HCT116 (cell line): ENCODE measurements around the gene NGFR. TPM values are rescaled to one million over a fixed set of nuclear protein-coding genes. Genes with fewer than 3 reads are reported as not detected.

Experiments
- ATAC-seq: fragments of 200-7000 bp; cut with Tn5 transposase; 2 replicates; pipeline ENCODE4 v1.9.1; 2020; ENCODE audit warnings: mild to moderate bottlenecking, moderate library complexity
- BruUV-seq: library from RNA; stranded (reverse); fragments of 400-500 nt; replicated peaks from 2 replicates; lab custom pipeline; 2021; lab: Mats Ljungman, UMichigan
- CTCF ChIA-PET: fragments of 300-600 bp; sonication (Branson Sonifier 250); formaldehyde crosslinking; loops from one replicate; lab custom pipeline; 2021; ENCODE audit warnings: antibody characterized with exemption; lab: Charles Lee
- POLR2A ChIA-PET: fragments of 300-600, 350-600 bp; sonication (Branson Sonifier 250); formaldehyde crosslinking; loops from one replicate; lab custom pipeline; 2021; ENCODE audit warnings: antibody characterized with exemption; lab: Charles Lee
- RAD21 ChIA-PET, 2 experiments: fragments of 300-600 bp; sonication (Branson Sonifier 250); formaldehyde crosslinking; loops; one replicate each; lab custom pipeline; 2023; ENCODE audit warnings: low total read pairs in 2 of 2; ENCODE audit not compliant: uncharacterized antibody in 2 of 2, unreplicated experiment in 2 of 2, low non-redundant PET in 1 of 2; lab: Charles Lee
- DNase-seq: peaks from one replicate; pipeline ENCODE4 v3.0.0-alpha.2; 2010; ENCODE audit warnings: low read depth, low spot score
- H2AFZ ChIP-seq: fragments of 200-600 bp; shearing (Covaris generic), sonication (generic); 2 replicates; pipeline ENCODE4 v1.6.1; 2017; ENCODE audit warnings: low read depth, mixed run types, mixed read lengths, antibody characterized with exemption, low read length; ENCODE audit not compliant: poor library complexity, severe bottlenecking
- H3K27ac ChIP-seq: 2 replicates; pipeline ENCODE4 v1.5.1; 2012; ENCODE audit warnings: low read depth, low read length
- H3K27me3 ChIP-seq: fragments of 200-600 bp; sonication (generic); 2 replicates; pipeline ENCODE4 v1.6.1; 2016; ENCODE audit warnings: mixed run types, low read length, mixed read lengths; ENCODE audit not compliant: insufficient read depth
- H3K36me3 ChIP-seq, 2 experiments: fragments of 200-500 bp in 1 of 2; fragments of 200-600 bp in 1 of 2; sonication (Bioruptor generic) in 1 of 2; sonication (generic) in 1 of 2; 2 replicates each; pipeline versions ENCODE4 v1.5.1 to v1.6.1; 2014 to 2016; ENCODE audit warnings: low read length in 2 of 2, inconsistent platforms in 1 of 2, mixed read lengths in 1 of 2, mixed run types in 1 of 2; ENCODE audit not compliant: insufficient read depth in 2 of 2, control insufficient read depth in 1 of 2
- H3K4me1 ChIP-seq, 2 experiments: fragments of 200-600 bp in 1 of 2; sonication (generic) in 1 of 2; 2 replicates each; pipeline versions ENCODE4 v1.5.1 to v1.6.1; 2012 to 2017; ENCODE audit warnings: low read length in 2 of 2, inconsistent platforms in 1 of 2, mild to moderate bottlenecking in 1 of 2, mixed read lengths in 1 of 2, mixed run types in 1 of 2, moderate library complexity in 1 of 2; ENCODE audit not compliant: insufficient read depth in 2 of 2, control insufficient read depth in 1 of 2
- H3K4me2 ChIP-seq: fragments of 200-600 bp; sonication (generic); 2 replicates; pipeline ENCODE4 v1.6.1; 2017; ENCODE audit warnings: mixed run types, low read length, mixed read lengths
- H3K4me3 ChIP-seq, 2 experiments: fragments of 200-600 bp in 1 of 2; sonication (generic) in 1 of 2; replicated peaks in 1 of 2; 2 replicates each; pipeline ENCODE4 v1.5.1; 2011 to 2016; ENCODE audit warnings: low read length in 2 of 2, control low read depth in 1 of 2, low read depth in 1 of 2, mild to moderate bottlenecking in 1 of 2, mixed read lengths in 1 of 2, mixed run types in 1 of 2
- H3K79me2 ChIP-seq: fragments of 200-600 bp; sonication (generic); 2 replicates; pipeline ENCODE4 v1.6.1; 2017; ENCODE audit warnings: mild to moderate bottlenecking, mixed run types, low read length, moderate library complexity, mixed read lengths; ENCODE audit not compliant: insufficient read depth
- H3K9ac ChIP-seq: fragments of 200-600 bp; sonication (generic); 2 replicates; pipeline ENCODE4 v1.6.1; 2016; ENCODE audit warnings: low read length, mixed read lengths
- H3K9me2 ChIP-seq: fragments of 200-600 bp; sonication (generic), shearing (Covaris generic); 2 replicates; pipeline ENCODE4 v1.6.1; 2017; ENCODE audit warnings: mixed run types, mild to moderate bottlenecking, moderate library complexity; ENCODE audit not compliant: insufficient read depth
- H3K9me3 ChIP-seq, 2 experiments: fragments of 200-500 bp in 1 of 2; fragments of 200-600 bp in 1 of 2; sonication (Bioruptor generic) in 1 of 2; sonication (generic) in 1 of 2; 2 replicates each; pipeline ENCODE4 v1.6.1; 2014 to 2017; ENCODE audit warnings: low read length in 2 of 2, mixed read lengths in 2 of 2, inconsistent platforms in 1 of 2, low read depth in 1 of 2, mild to moderate bottlenecking in 1 of 2, mixed run types in 1 of 2, moderate library complexity in 1 of 2; ENCODE audit not compliant: control insufficient read depth in 1 of 2, insufficient read depth in 1 of 2
- H4K20me1 ChIP-seq: fragments of 200-600 bp; sonication (generic), shearing (Covaris generic); 2 replicates; pipeline ENCODE4 v1.6.1; 2017; ENCODE audit warnings: mixed run types, mild to moderate bottlenecking, moderate library complexity; ENCODE audit not compliant: insufficient read depth
- ATF3 ChIP-seq: IDR thresholded peaks from 2 replicates; pipeline ENCODE4 v1.6.1; 2012
- CBX3 ChIP-seq: IDR thresholded peaks from 2 replicates; pipeline ENCODE4 v1.6.1; 2012; ENCODE audit warnings: low read depth
- CTCF ChIP-seq, 3 experiments: fragments of 200-600 bp in 1 of 3; sonication (generic) in 1 of 3; IDR thresholded peaks in 2 of 3; conservative IDR thresholded peaks in 1 of 3; 2 replicates each; pipeline ENCODE4 v1.5.1; 2012 to 2017; ENCODE audit warnings: low read depth in 2 of 3, low read length in 2 of 3, antibody characterized with exemption in 1 of 3, borderline replicate concordance in 1 of 3, control low read depth in 1 of 3, mild to moderate bottlenecking in 1 of 3, mixed read lengths in 1 of 3, mixed run types in 1 of 3, moderate library complexity in 1 of 3; ENCODE audit not compliant: insufficient read depth in 1 of 3
- ELF1 ChIP-seq: IDR thresholded peaks from 2 replicates; pipeline ENCODE4 v1.6.1; 2012; ENCODE audit warnings: low read depth, borderline replicate concordance
- EZH2phosphoT487 ChIP-seq: fragments of 200-600 bp; IDR thresholded peaks from 2 replicates; pipeline ENCODE4 v1.6.1; 2018; ENCODE audit warnings: antibody characterized with exemption, borderline replicate concordance
- FOSL1 ChIP-seq: IDR thresholded peaks from 2 replicates; pipeline ENCODE4 v1.6.1; 2012; ENCODE audit warnings: low read depth
- POLR2A ChIP-seq: IDR thresholded peaks from 2 replicates; pipeline ENCODE4 v1.7.0; 2011; ENCODE audit warnings: borderline replicate concordance; ENCODE audit not compliant: insufficient read depth, insufficient read length; ENCODE audit errors: extremely low read depth
- RAD21 ChIP-seq: IDR thresholded peaks from 2 replicates; pipeline ENCODE4 v1.6.1; 2012; ENCODE audit warnings: low read depth, mild to moderate bottlenecking
- YY1 ChIP-seq: IDR thresholded peaks from 2 replicates; pipeline ENCODE4 v1.6.1; 2011; ENCODE audit warnings: low read length, low read depth, moderate library complexity, mild to moderate bottlenecking; ENCODE audit not compliant: insufficient replicate concordance; ENCODE audit errors: extremely low read depth
- ZNF274 ChIP-seq: fragments of 200-500 bp; sonication (Bioruptor generic); IDR thresholded peaks from 2 replicates; pipeline ENCODE4 v1.6.1; 2014; ENCODE audit warnings: mild to moderate bottlenecking, low read depth, low read length, inconsistent platforms
- intact Hi-C: fragments of 100-400 bp; cut with micrococcal nuclease; formaldehyde crosslinking; loops from 2 replicates; pipeline ENCODE4 v1.10.0; 2022
- total RNA-seq: library from RNA; stranded (reverse); gene quantifications from one replicate; pipeline ENCODE4 v1.2.1, GENCODE V29; 2021; ENCODE audit not compliant: unreplicated experiment

NGFR gene
- total RNA-seq, 1 experiment from 2014 or later, result 6.1 TPM

GRCh38 chr17:49471089-49471683 is 23.9 kb upstream of the NGFR start:
- Histone ChIP-seq H2AFZ (no peak overlapping the region), H3K9ac (no peak overlapping the region), H3K4me1 (peaks cover 0 to 3% of the 10 kb centered on the region in 2 experiments; a peak in 1 of 4 replicates), H3K4me3 (no peak overlapping the region), H3K79me2 (no peaks in the 10 kb centered on the region), H3K36me3 (no peaks in the 10 kb centered on the region), H3K4me2 (no peak overlapping the region), H3K9me2 (no peaks in the 10 kb centered on the region)
- no peak for ATAC-seq
- intact Hi-C loops, result no loop called here
- ChIA-PET CTCF (interaction anchor here (1.4 kb wide), 1 partner anchor 86 kb away, joined by 3 read pairs; no protein-coding TSS in a partner anchor), POLR2A (no interaction called here), RAD21 (no interaction called here)
- TF ChIP-seq EZH2phosphoT487 (no peak), YY1 (no peak), ZNF274 (no peak), ATF3 (no peak), CBX3 (no peak), POLR2A (no peak), ELF1 (no peak), FOSL1 (no peak), CTCF (IDR thresholded peaks at IDR 0.05 in 2 of 3, conservative IDR thresholded peaks at IDR 0.05 in 1 of 3; ENCODE audit: borderline replicate concordance in 1 of 3, insufficient read depth in 1 of 3, low read depth in 2 of 3, low read length in 2 of 3) (no peak), RAD21 (no peak)
- TF ChIP-seq, all 23 proteins: peak for 0
- no peak for DNase-seq
- no peak overlapping the region for H3K27ac ChIP-seq
- no TSS peak for BruUV-seq
- peaks cover 3 to 6% of the 10 kb centered on the region in 2 experiments; a peak in 2 of 4 replicates for H3K9me3 ChIP-seq
- H4K20me1 ChIP-seq, result no peaks in the 10 kb centered on the region
- no peaks in the 10 kb centered on the region; the same call in 1 of the 2 replicates for H3K27me3 ChIP-seq
